Measurements from ENCODE around the gene ZBTB20.

ZBTB20 gene

GRCh38 chr3:114572364-114573062, 574.6 kb downstream of the ZBTB20 start:
- ATAC-seq (ENCODE audit: insufficient read depth, low read depth) (no peak), DNase-seq (no peak)
- Histone ChIP-seq H3K27ac (ENCODE audit: low read length) (no peak overlapping the region), H4K20me1 (ENCODE audit: insufficient read depth, low read length) (no peaks in the 10 kb centered on the region; the same call in 1 of the 2 replicates), H3K36me3 (ENCODE audit: insufficient read depth, low read length) (no peaks in the 10 kb centered on the region), H3K27me3 (ENCODE audit: insufficient read depth, low read length, poor library complexity) (no peaks in the 10 kb centered on the region), H3K4me1 (ENCODE audit: insufficient read depth, low read length) (no peaks in the 10 kb centered on the region), H2AFZ (ENCODE audit: low read depth, low read length) (no peak overlapping the region), H3K9ac (ENCODE audit: low read depth, low read length) (no peak overlapping the region), H3K4me3 (ENCODE audit: low read depth in 1 of 2, low read length in 2 of 2) (no peak overlapping the region), H3K4me2 (ENCODE audit: insufficient read depth, low read length) (no peak overlapping the region), H3K9me3 (ENCODE audit: insufficient read depth, low read length, severe bottlenecking) (no peaks in the 10 kb centered on the region), H3K79me2 (ENCODE audit: insufficient read depth, low read length) (no peaks in the 10 kb centered on the region)
- TF ChIP-seq CTCF (IDR thresholded peaks at IDR 0.05; ENCODE audit: borderline replicate concordance, extremely low read depth, low read length, poor library complexity, severe bottlenecking), result no peak
- no peak for TF ChIP-seq EZH2 (IDR thresholded peaks at IDR 0.05; ENCODE audit: borderline replicate concordance, low read depth, low read length, severe bottlenecking)

- H3K9ac ChIP-seq (ENCODE audit: low read depth, low read length), result no peak overlapping the region
- H3K4me3 ChIP-seq (ENCODE audit: low read depth in 1 of 2, low read length in 2 of 2), result no peak overlapping the region
- H3K27me3 ChIP-seq (ENCODE audit: insufficient read depth, low read length, poor library complexity), result no peaks in the 10 kb centered on the region
- H3K27ac ChIP-seq (ENCODE audit: low read length), result no peak overlapping the region
- no peak overlapping the region for H2AFZ ChIP-seq (ENCODE audit: low read depth, low read length)
- no peaks in the 10 kb centered on the region for H3K36me3 ChIP-seq (ENCODE audit: insufficient read depth, low read length)
- no peaks in the 10 kb centered on the region for H3K9me3 ChIP-seq (ENCODE audit: insufficient read depth, low read length, severe bottlenecking)
- H3K4me2 ChIP-seq (ENCODE audit: insufficient read depth, low read length), result no peak overlapping the region
- no peak for TF ChIP-seq EZH2 (IDR thresholded peaks at IDR 0.05; ENCODE audit: borderline replicate concordance, low read depth, low read length, severe bottlenecking)
- TF ChIP-seq CTCF (IDR thresholded peaks at IDR 0.05; ENCODE audit: borderline replicate concordance, extremely low read depth, low read length, poor library complexity, severe bottlenecking), result no peak
- no peaks in the 10 kb centered on the region for H3K79me2 ChIP-seq (ENCODE audit: insufficient read depth, low read length)
- H4K20me1 ChIP-seq (ENCODE audit: insufficient read depth, low read length), result no peaks in the 10 kb centered on the region; the same call in 1 of the 2 replicates
- no peaks in the 10 kb centered on the region for H3K4me1 ChIP-seq (ENCODE audit: insufficient read depth, low read length)
- no peak for ATAC-seq (ENCODE audit: insufficient read depth, low read depth)
- no peak for DNase-seq
Measured at GRCh38 chr3:114571363-114571762, 575.7 kb downstream of the ZBTB20 start.

GRCh38 chr3:114569186-114569585, 577.9 kb downstream of the ZBTB20 start:
- Histone ChIP-seq H3K4me2 (ENCODE audit: insufficient read depth, low read length) (no peak overlapping the region), H2AFZ (ENCODE audit: low read depth, low read length) (no peak overlapping the region), H3K27ac (ENCODE audit: low read length) (no peak overlapping the region), H3K4me1 (ENCODE audit: insufficient read depth, low read length) (no peaks in the 10 kb centered on the region), H3K36me3 (ENCODE audit: insufficient read depth, low read length) (no peaks in the 10 kb centered on the region), H3K27me3 (ENCODE audit: insufficient read depth, low read length, poor library complexity) (no peaks in the 10 kb centered on the region), H3K9ac (ENCODE audit: low read depth, low read length) (no peak overlapping the region), H3K79me2 (ENCODE audit: insufficient read depth, low read length) (no peaks in the 10 kb centered on the region), H3K9me3 (ENCODE audit: insufficient read depth, low read length, severe bottlenecking) (no peaks in the 10 kb centered on the region), H3K4me3 (ENCODE audit: low read depth in 1 of 2, low read length in 2 of 2) (no peak overlapping the region), H4K20me1 (ENCODE audit: insufficient read depth, low read length) (no peaks in the 10 kb centered on the region; the same call in 1 of the 2 replicates)
- no peak for TF ChIP-seq EZH2 (IDR thresholded peaks at IDR 0.05; ENCODE audit: borderline replicate concordance, low read depth, low read length, severe bottlenecking)
- no peak for TF ChIP-seq CTCF (IDR thresholded peaks at IDR 0.05; ENCODE audit: borderline replicate concordance, extremely low read depth, low read length, poor library complexity, severe bottlenecking)
- DNase-seq (no peak), ATAC-seq (ENCODE audit: insufficient read depth, low read depth) (no peak)

All from DND-41 (cell line).